OCI-LY1 (cell line): ENCODE results near the gene OR2Z1.
"Not testable (repeated sequence)": the region's sequence is repeated elsewhere in the genome, so short reads cannot be mapped to it uniquely, and the experiment has no call there.

Experiments used
- CTCF ChIP-seq: fragments of 200-600 bp; sonication (generic), shearing (Covaris generic); IDR thresholded peaks from 2 replicates; pipeline ENCODE4 v1.5.1; 2017; ENCODE audit warnings: mild to moderate bottlenecking, antibody characterized with exemption, low read length, moderate library complexity, mixed read lengths
- EZH2 ChIP-seq: fragments of 200-600 bp; sonication (generic), shearing (Covaris generic); IDR thresholded peaks from 2 replicates; pipeline ENCODE4 v1.8.0; 2017; ENCODE audit warnings: borderline replicate concordance, mixed run types, mild to moderate bottlenecking, antibody characterized with exemption, low read length, moderate library complexity, mixed read lengths

DNA sequence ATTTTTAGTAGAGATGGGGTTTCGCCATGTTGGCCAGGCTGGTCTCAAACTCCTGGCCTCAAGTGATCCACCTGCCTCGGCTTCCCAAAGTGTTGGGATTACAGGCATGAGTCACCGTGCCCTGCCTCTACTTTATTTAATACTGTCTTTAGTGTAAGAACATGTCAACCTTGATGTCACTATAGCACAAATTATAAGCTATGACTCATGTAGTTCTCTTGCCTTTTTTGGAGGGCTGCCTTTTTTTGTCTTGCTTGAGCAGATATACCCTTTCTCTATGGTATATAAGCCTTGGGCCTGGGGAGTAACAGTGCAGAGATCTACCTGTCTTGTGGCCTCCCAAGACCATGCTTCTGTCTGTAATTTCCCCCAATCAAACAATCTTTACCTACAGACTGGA lies 16.1 kb upstream of the OR2Z1 start:
- not testable (repeated sequence) for TF ChIP-seq EZH2, CTCF
